Islet precursor cell (in vitro differentiated cells): ENCODE results near the gene SIK2.

Experiments used
- DNase-seq: peaks from one replicate; pipeline ENCODE4 v3.0.0-alpha.2; 2018

The SIK2 gene

GRCh38 chr11:111663820-111664219 lies 61.6 kb downstream of the SIK2 start:
- DNase-seq, result no peak

GRCh38 chr11:111665777-111666176 lies 63.5 kb downstream of the SIK2 start:
- DNase-seq, result peak; percentile 58

GRCh38 chr11:111668980-111669379 lies 66.7 kb downstream of the SIK2 start:
- no peak for DNase-seq

- no peak for DNase-seq
Observed at GRCh38 chr11:111671383-111671782, 69.1 kb downstream of the SIK2 start.

GRCh38 chr11:111672949-111673348 lies 70.7 kb downstream of the SIK2 start:
- DNase-seq, result no peak

GRCh38 chr11:111674941-111675340 lies 72.7 kb downstream of the SIK2 start:
- no peak for DNase-seq

GRCh38 chr11:111675891-111676290 lies 73.6 kb downstream of the SIK2 start:
- no peak for DNase-seq

GRCh38 chr11:111676878-111677585 lies 74.8 kb downstream of the SIK2 start:
- no peak for DNase-seq

- no peak for DNase-seq
Observed at GRCh38 chr11:111680486-111681175, 78.4 kb downstream of the SIK2 start.

- DNase-seq, result no peak
Observed at GRCh38 chr11:111683806-111684205, 81.6 kb downstream of the SIK2 start.

- DNase-seq, result no peak
Observed at GRCh38 chr11:111684251-111684650, 82.0 kb downstream of the SIK2 start.

GRCh38 chr11:111688013-111688412 lies 85.8 kb downstream of the SIK2 start:
- no peak for DNase-seq

GRCh38 chr11:111691176-111691575 lies 88.9 kb downstream of the SIK2 start:
- no peak for DNase-seq

- DNase-seq, result no peak
Observed at GRCh38 chr11:111691741-111692140, 89.5 kb downstream of the SIK2 start.

GRCh38 chr11:111693224-111693937 lies 91.1 kb downstream of the SIK2 start:
- no peak for DNase-seq

GRCh38 chr11:111694851-111695250 lies 92.6 kb downstream of the SIK2 start:
- DNase-seq, result no peak

- DNase-seq, result no peak
Observed at GRCh38 chr11:111696556-111696955, 94.3 kb downstream of the SIK2 start.

- DNase-seq, result no peak
Observed at GRCh38 chr11:111697933-111698371, 95.7 kb downstream of the SIK2 start.

- DNase-seq, result no peak
Observed at GRCh38 chr11:111698852-111699559, 96.8 kb downstream of the SIK2 start.

GRCh38 chr11:111699579-111700156 lies 97.4 kb downstream of the SIK2 start:
- no peak for DNase-seq

GRCh38 chr11:111700162-111700561 lies 97.9 kb downstream of the SIK2 start:
- no peak for DNase-seq

GRCh38 chr11:111702623-111703022 lies 100.4 kb downstream of the SIK2 start:
- DNase-seq, result no peak

GRCh38 chr11:111703576-111703975 lies 101.3 kb downstream of the SIK2 start:
- DNase-seq, result no peak
